ENCODE measurements around the gene SNX18. TPM values are rescaled to one million over a fixed set of nuclear protein-coding genes. Genes with fewer than 3 reads are reported as not detected.

Gene SNX18
- total and polyA plus RNA-seq, 2 of the 4 experiments (the other 2 are of a cell fraction): 31.2 to 50.0 TPM

DNA sequence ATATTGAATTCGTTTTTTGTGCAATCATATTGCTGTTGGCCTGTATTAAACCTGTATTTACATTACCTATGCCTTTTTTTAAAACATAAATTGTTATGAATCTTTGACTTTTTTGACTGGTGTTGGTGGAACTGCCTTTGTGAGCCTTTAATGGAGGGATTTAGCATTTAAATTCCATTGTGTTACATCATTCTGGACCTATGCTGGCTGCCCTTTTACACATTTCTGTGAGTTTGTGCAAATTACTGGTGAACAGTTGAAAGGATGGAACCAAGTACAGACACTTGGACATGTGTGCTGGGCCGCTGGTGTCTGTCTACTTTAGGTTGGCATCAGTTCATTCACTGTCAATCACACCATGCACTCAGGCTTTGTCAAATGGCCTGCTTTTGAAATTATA is 3.4 kb downstream of the SNX18 start:
- Histone ChIP-seq H2BK20ac (ENCODE audit: low read depth, low read length) (peak overlapping the region; percentile 86), H3K23ac (ENCODE audit: low read depth, low read length) (peak overlapping the region; percentile 99), H2AK5ac (ENCODE audit: low read depth, low read length) (peak overlapping the region; percentile 98), H3K9me3 (ENCODE audit: control insufficient read depth, insufficient read depth, low read length) (peaks cover 9% of the 10 kb centered on the region), H2AK9ac (replicated peaks; ENCODE audit: low read depth, low read length, poor library complexity) (peak overlapping the region; percentile 80), H3K56ac (ENCODE audit: extremely low read depth, insufficient read depth, low read length) (peak overlapping the region; percentile 96), H3K4me2 (ENCODE audit: low read depth, low read length) (peak overlapping the region; percentile 96), H3K27me3 (ENCODE audit: control insufficient read depth, insufficient read depth, low read length) (no peaks in the 10 kb centered on the region), H3K79me1 (ENCODE audit: low read depth in 1 of 2, low read length in 2 of 2) (peaks cover 0 to 46% of the 10 kb centered on the region in 2 experiments; a peak in 2 of 4 replicates), H3K9ac (ENCODE audit: low read depth, low read length) (peak overlapping the region; percentile 97), H3K4me1 (ENCODE audit: control insufficient read depth, insufficient read depth, low read length) (peaks cover 14% of the 10 kb centered on the region), H3K18ac (ENCODE audit: low read depth, low read length) (peak overlapping the region; percentile 98), H3K36me3 (ENCODE audit: control insufficient read depth, insufficient read depth, low read length) (peaks cover 35% of the 10 kb centered on the region), H2BK15ac (ENCODE audit: low read depth, low read length) (peak overlapping the region; percentile 81; the same call in 2 of the 3 replicates), H2BK5ac (ENCODE audit: low read depth, low read length, poor library complexity, severe bottlenecking) (peak overlapping the region; percentile 99), H4K8ac (ENCODE audit: low read depth in 2 of 2, low read length in 2 of 2) (peak overlapping the region; percentile 51 to 96), H3K4ac (ENCODE audit: low read depth, low read length) (peak overlapping the region; percentile 99), H3K27ac (ENCODE audit: insufficient read depth, low read length) (peak overlapping the region; percentile 92), H4K5ac (ENCODE audit: low read depth, low read length) (peak overlapping the region; percentile 97), H3K14ac (replicated peaks; ENCODE audit: low read depth, low read length) (peak overlapping the region; percentile 99), H2AFZ (replicated peaks; ENCODE audit: low read length, poor library complexity) (no peak overlapping the region), H4K91ac (ENCODE audit: insufficient read depth, low read depth, low read length) (peak overlapping the region; percentile 98), H3K9me1 (ENCODE audit: insufficient read depth, low read length) (peaks cover 8% of the 10 kb centered on the region), H3K4me3 (ENCODE audit: insufficient read depth, low read depth, low read length) (peak overlapping the region; percentile 92), H4K20me1 (ENCODE audit: insufficient read depth, low read length) (peaks cover 70% of the 10 kb centered on the region), H2BK120ac (ENCODE audit: low read depth, low read length) (peak overlapping the region; percentile 94)
- no peak for ATAC-seq (ENCODE audit: low read depth)
- WGBS, 2 experiments (ENCODE audit: extremely low coverage in 2 of 2, insufficient read length in 1 of 2): no CpG with 5 or more reads among the region's 2 CpGs
- CTCF ChIA-PET: no interaction called here
- TF ChIP-seq RFX5 (IDR thresholded peaks at IDR 0.05; ENCODE audit: low read depth, low read length): no peak
- peak; percentile 68 for TF ChIP-seq CEBPB (IDR thresholded peaks at IDR 0.05; ENCODE audit: low read depth, low read length)
- in situ Hi-C loops (cut with MboI; ENCODE audit: low sequenced_read_pairs) (loop anchor here (10.0 kb wide), 1 partner anchor 634 kb away; no protein-coding TSS in a partner anchor), intact Hi-C loops (cut with micrococcal nuclease) (loop anchor here (2.0 kb wide), 1 partner anchor 96 kb away; no protein-coding TSS in a partner anchor), dilution Hi-C loops (cut with HindIII; ENCODE audit: low sequenced_read_pairs, unreplicated experiment) (no loop called here)
- POLR2A ChIA-PET (ENCODE audit: unreplicated experiment): no interaction called here
- BruUV-seq (replicated peaks): no TSS peak
- DNase-seq: no peak
